AG10803 (cell line): Measurements from ENCODE around the gene COQ8B.
A peak's percentile ranks its signal among the peaks of the same experiment; 100 is the strongest.

Experiments
- DNase-seq: peaks from one replicate; pipeline ENCODE4 v3.0.0; 2010; ENCODE audit warnings: low read depth
- H3K4me3 ChIP-seq: 2 replicates; pipeline ENCODE4 v1.5.1; 2011; ENCODE audit warnings: mild to moderate bottlenecking, low read length, control low read depth
- TF ChIP-seq, protein P1 (sequence below): conservative IDR thresholded peaks from 2 replicates; pipeline ENCODE4 v1.5.1; 2011; ENCODE audit warnings: mild to moderate bottlenecking, low read length, control low read depth, inconsistent platforms

COQ8B gene

DNA sequence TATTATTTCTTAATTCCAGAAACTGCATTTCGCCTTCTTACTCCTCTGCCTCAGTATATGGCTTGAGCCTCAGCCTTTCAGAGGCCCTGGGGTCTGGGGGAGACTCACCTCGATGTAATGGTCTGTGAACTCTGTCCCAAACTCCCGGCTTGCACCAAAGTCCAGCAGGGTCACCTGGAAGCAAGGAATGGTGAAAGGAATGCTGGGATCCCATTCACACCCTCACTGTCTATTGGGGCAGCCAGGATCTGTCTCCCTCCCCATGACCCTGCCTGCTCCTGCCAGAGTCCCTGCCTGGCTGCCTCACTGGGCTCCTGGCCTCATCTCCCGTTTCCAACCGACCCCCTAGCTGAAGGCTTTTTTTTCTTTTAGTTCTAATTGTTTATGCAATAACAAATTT, 20.8 kb downstream of the COQ8B start:
- no peak for DNase-seq
- no peak overlapping the region for H3K4me3 ChIP-seq
- TF ChIP-seq, protein P1, sequence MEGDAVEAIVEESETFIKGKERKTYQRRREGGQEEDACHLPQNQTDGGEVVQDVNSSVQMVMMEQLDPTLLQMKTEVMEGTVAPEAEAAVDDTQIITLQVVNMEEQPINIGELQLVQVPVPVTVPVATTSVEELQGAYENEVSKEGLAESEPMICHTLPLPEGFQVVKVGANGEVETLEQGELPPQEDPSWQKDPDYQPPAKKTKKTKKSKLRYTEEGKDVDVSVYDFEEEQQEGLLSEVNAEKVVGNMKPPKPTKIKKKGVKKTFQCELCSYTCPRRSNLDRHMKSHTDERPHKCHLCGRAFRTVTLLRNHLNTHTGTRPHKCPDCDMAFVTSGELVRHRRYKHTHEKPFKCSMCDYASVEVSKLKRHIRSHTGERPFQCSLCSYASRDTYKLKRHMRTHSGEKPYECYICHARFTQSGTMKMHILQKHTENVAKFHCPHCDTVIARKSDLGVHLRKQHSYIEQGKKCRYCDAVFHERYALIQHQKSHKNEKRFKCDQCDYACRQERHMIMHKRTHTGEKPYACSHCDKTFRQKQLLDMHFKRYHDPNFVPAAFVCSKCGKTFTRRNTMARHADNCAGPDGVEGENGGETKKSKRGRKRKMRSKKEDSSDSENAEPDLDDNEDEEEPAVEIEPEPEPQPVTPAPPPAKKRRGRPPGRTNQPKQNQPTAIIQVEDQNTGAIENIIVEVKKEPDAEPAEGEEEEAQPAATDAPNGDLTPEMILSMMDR = no peak

DNA sequence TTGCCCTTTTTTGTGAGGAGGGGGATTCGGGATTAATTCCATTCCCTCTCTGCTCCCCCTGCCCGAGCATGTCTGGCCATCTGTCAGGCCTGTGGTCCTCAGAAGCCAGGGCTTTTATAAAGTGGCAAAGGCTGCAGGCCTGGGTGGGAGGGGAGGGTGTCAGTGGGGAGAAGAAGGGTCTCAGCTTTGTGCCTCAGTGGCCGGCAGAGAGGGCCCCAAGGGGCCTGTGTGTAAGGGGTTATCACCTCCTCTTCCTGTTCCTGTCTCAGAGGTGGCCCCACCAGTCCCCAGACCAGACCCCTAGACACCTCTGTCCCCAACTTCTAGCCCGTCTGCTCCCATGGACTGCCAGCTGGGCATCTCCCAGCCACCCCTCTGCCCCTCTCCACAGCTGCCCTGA, 22.8 kb downstream of the COQ8B start:
- DNase-seq = no peak
- no peak overlapping the region for H3K4me3 ChIP-seq
- TF ChIP-seq, protein P1 = no peak

DNA sequence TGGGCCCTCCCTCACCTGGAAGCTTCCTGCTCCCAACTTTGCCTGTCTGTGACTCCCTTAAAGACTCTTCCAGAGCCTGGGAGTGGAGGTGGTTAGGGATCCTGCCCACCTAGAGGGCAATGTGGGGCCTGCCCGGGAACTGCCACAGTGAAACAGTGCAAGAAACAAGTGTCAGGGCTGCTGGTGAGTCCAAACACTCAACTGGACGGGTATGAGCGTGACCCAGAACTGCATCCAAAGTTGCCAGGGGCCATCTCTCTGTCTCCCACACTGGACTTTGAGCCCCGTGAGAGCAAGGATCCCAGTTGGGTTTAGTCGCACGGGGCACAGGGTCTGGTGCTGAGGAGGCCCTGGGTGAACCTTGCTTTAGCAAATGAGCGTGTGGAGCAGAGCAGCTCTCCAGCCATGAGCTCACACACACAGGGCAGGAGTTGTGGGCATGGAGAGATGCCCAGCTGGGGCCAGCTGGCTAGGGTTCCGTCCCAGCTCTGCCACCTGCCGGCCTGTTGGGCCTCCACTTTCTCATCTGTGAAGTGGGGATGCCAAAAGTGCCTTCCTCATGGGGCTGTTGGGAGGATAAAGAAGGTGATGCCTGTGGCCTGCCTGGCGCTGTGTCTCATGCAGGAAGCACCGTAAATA, 23.4 kb downstream of the COQ8B start:
- H3K4me3 ChIP-seq = no peak overlapping the region
- no peak for DNase-seq
- TF ChIP-seq, protein P1 = no peak

DNA sequence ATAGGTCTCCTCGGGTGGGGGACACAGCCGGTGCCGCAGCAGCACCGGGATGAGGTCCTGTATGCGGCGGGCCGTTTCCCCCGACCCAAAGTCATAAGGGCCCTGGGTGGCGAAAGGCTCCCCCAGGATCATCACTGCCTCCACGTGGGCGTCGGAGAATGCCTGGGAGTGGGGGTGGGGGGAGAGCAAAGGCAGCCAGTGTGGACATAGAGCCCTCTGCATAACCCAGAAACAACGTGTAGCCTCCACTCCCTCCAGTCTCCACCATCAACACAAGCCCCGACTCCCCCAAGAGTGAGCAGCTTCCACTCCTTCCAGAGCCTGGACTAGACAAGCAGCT, 24.5 kb downstream of the COQ8B start:
- H3K4me3 ChIP-seq = no peak overlapping the region
- TF ChIP-seq, protein P1 = no peak
- DNase-seq = no peak

DNA sequence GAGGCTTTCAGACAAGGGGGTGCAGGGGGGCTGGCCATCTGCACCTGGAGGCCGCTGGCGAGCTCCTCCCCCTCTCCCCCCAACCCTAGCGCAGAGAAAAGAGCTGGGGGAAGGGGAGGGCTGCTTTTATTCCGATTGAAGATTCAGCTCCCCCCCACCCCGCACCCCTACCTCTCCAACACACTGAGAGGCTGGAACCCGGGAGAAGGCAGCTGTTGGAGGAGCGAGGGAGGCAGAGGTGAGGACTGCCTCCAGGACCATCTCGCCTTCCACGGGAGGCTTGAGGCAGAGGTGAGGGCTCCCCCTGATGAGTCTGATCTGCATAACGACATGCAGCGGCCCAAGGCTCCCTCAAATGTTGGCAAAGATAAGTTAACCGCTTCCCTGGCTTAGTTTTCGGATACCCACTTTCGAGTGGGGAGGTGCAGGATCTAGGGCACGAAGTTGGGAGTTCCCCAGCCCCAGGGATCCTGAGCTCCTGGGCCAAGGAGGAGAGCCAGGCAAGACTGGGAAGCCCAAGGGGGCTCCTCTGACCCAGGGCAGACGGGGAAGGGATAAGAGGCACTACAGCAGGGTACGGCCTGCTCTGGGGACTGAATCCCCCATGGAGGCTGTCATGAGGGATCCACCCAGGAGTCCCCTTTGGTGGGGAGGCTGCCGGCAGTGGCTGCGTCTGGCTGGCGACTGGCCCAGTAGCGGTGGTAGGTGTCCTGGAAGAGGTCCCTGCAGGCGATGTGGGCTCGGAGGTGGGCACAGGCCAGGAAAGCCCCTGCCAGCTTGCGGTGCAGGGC, 25.1 kb downstream of the COQ8B start:
- no peak overlapping the region for H3K4me3 ChIP-seq
- no peak for DNase-seq
- TF ChIP-seq, protein P1 = no peak

DNA sequence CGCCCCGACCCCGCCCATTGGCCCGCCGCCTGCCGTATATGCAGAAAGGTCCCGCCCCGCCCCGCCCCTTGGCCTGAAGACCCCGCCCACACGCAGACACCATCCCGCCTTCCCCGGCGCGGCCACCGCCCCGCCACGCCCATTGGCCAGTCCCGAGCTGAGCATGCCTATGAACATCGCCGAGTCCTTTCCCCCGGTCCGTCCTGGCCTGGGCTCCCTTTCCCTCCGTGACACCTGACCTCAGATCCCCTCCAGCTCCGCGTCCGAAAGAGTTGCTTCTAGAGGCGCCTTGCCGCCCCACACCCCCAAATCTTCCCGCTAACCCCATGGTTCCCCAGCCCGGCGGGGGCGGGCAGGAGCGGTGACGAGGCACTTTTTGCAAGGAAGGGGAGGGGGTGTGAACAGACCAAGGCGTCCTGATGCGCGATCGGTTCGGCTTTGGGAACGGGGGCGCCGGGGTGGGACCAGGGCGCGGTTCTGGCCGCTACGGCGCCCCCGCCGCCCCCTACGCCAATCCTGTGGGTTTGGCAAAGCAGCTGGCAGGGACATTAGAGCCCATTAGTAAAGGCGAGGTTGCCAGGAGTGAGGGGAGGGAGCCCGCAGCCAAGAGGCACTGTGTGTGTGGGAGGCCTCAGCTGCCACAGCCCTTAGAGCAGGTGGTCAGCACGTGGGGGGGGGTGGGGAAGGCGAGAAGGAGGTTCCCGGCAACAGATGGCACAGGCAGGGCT, 25.8 kb downstream of the COQ8B start:
- TF ChIP-seq, protein P1 = no peak
- peak overlapping the region; percentile 97 for H3K4me3 ChIP-seq
- peak; percentile 93 for DNase-seq
